GM06990 (cell line): Measurements from ENCODE around the gene NDC80.
"Not testable (repeated sequence)": the region's sequence is repeated elsewhere in the genome, so short reads cannot be mapped to it uniquely, and the experiment has no call there.

Source experiments
- DNase-seq: peaks from one replicate; pipeline ENCODE4 v3.0.0-alpha.2; 2011; ENCODE audit not compliant: insufficient read length; ENCODE audit errors: extremely low read depth
- H3K27me3 ChIP-seq: replicated peaks from 2 replicates; pipeline ENCODE4 v1.6.0; 2011; ENCODE audit warnings: low read length; ENCODE audit not compliant: control insufficient read depth, insufficient read depth
- H3K36me3 ChIP-seq: 2 replicates; pipeline ENCODE4 v1.5.1; 2011; ENCODE audit warnings: low read length; ENCODE audit not compliant: control insufficient read depth, insufficient read depth
- H3K4me3 ChIP-seq: replicated peaks from 2 replicates; pipeline ENCODE4 v1.5.1; 2011; ENCODE audit warnings: low read depth, mild to moderate bottlenecking, control low read depth, low read length
- CTCF ChIP-seq: IDR thresholded peaks from 2 replicates; pipeline ENCODE4 v1.5.1; 2011; ENCODE audit warnings: low read length, control low read depth, mild to moderate bottlenecking, inconsistent platforms; ENCODE audit not compliant: insufficient read depth, poor library complexity, severe bottlenecking

The NDC80 gene

DNA sequence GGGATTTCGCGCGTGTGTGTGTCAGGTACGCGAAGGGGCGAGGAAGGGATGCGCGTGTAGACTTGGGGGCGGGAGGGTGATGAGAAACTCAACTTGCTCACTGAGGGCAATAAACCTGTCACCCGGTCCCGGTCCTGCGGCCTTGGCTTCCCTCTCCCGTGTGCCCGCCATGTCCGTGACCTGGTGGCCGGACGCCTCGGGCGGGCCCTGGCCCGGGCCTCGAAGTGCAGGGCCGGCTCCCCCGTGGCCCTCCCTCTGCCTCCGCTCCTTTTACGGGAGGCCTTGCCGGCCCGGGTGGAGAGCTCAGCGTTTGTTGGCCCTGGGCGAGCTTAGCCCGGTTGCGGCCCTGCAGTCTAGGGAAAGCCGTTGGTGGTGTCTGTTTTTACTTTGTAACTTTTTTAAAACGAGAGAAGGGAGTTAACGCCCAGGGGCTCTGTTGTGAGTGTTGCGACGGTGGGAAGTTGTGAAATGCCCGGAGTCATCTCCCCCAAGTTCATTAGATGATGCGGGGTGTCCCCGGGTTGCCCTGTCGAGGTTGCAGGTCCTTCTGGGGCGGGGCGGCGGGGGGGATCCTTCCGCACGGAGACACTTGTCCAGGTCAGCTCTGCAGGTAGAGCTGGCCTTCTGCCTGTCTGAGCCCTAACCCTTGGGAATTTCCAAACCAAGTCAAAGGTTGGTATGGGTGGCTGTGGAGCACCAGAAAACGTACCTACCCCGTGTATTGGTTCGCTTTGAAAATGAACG is 85.1 kb downstream of the NDC80 start:
- TF ChIP-seq CTCF, result no peak
- Histone ChIP-seq H3K36me3 (no peaks in the 10 kb centered on the region; the same call in 1 of the 2 replicates), H3K4me3 (peak overlapping the region; percentile 98), H3K27me3 (no peaks in the 10 kb centered on the region)
- DNase-seq, result no peak

GRCh38 chr18:2656981-2657512 is 85.7 kb downstream of the NDC80 start:
- Histone ChIP-seq H3K36me3 (no peaks in the 10 kb centered on the region; the same call in 1 of the 2 replicates), H3K4me3 (peak overlapping the region; percentile 98), H3K27me3 (no peaks in the 10 kb centered on the region)
- no peak for DNase-seq
- no peak for TF ChIP-seq CTCF

GRCh38 chr18:2657788-2658458 is 86.6 kb downstream of the NDC80 start:
- no peak for TF ChIP-seq CTCF
- DNase-seq, result no peak
- Histone ChIP-seq H3K36me3 (no peaks in the 10 kb centered on the region; the same call in 1 of the 2 replicates), H3K4me3 (peak overlapping the region; percentile 98), H3K27me3 (no peaks in the 10 kb centered on the region)

- not testable (repeated sequence) for DNase-seq, H3K36me3 ChIP-seq, H3K4me3 ChIP-seq, H3K27me3 ChIP-seq
These were observed 89.5 kb downstream of the NDC80 start for GRCh38 chr18:2660849-2661248.

- H3K36me3 ChIP-seq, H3K27me3 ChIP-seq, H3K4me3 ChIP-seq, DNase-seq: not testable (repeated sequence)
These were observed 90.9 kb downstream of the NDC80 start for GRCh38 chr18:2662288-2662687.

GRCh38 chr18:2662990-2663389 is 91.6 kb downstream of the NDC80 start:
- no peak for DNase-seq
- Histone ChIP-seq H3K4me3 (no peak overlapping the region), H3K27me3 (no peaks in the 10 kb centered on the region), H3K36me3 (no peaks in the 10 kb centered on the region; the same call in none of the 2 replicates)
- no peak for TF ChIP-seq CTCF
